ENCODE data around the gene AGK.
"Not testable (repeated sequence)": the region's sequence is repeated elsewhere in the genome, so short reads cannot be mapped to it uniquely, and the experiment has no call there.

Gene AGK

DNA sequence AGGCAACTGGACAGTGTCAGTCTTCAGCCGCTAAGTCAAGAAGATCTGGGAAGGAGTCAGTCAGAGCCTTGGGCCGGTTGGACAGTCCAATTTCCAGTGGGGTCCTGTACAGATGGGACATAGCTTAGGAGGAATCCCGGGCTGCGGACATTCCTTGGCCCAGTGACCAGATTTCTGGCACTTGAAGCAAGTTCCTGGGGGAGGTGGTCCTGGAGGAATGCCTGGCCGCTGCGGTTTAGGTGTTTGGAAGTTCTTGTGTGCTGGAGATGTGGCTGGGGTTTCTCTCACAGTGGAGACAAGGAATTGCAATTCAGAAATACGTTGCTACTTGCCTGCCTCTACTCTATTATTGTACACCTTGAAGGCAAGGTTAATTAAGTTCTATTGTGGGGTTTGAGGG lies 30.9 kb downstream of the AGK start:
- H3K4me3 ChIP-seq (ENCODE audit: low read depth, low read length); DNase-seq (ENCODE audit: low read depth): not testable (repeated sequence)

DNA sequence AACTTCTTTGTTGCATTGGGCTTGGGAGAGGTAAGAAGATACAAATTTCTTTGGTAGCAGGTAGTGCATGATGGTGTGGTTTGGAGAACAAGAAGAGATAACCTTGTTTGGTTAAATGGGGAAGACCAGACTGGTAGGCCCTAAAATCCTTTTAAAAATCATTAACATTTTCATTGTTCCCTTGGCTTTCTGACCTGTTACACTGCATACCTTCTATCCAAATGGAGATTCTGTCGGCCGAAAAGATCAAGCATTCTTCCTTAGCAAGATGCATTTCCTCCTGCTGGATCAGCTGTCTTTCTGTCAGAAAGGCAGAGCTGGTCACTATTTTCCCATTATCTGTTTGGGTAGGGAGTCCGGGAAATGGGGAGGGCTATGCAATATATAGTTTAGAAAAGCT lies 33.7 kb downstream of the AGK start:
- DNase-seq (ENCODE audit: low read depth), result no peak
- H3K4me3 ChIP-seq (ENCODE audit: low read depth, low read length), result no peak overlapping the region

DNA sequence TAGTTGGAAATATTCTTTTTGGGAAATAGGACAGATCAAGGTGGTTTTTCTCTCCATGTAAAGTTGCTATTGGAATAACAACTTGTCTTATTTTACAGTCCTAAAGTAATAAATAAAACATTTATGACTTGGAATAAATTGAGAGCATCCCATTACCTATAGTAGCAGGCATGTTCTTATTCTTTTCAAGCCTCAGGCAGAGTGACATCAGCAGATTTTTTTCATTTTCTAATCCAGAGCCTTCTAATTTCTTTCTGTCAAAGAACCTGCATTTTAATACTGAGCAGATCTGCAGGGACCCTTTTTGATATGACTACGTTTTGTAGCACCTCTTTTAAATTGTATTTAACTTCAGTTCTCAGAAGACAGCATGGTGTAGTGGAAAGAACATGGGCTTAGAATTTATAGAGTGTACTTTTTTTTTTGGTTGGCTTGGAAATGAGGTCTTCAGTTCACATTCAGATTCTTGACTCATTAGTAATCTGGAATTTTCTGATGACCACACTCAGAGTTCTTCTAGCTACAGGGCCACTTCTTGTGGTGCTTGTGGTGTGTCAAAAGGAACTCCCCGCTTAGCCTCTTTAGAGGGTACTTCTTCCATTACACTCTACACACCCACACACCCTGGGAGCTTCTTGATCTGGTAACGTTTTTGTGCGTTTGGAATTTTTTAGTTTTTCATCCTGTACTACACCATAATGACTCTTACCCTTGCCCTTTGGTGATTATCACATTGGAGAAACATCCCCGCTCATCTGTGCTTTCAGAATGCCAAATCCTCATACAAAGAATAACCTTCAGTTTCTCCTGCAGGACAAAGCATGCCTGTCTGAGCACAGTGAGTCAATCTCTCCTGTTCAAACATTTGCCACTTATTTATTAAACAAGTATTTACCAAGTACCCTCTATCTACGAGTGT lies 34.6 kb downstream of the AGK start:
- no peak overlapping the region for H3K4me3 ChIP-seq (ENCODE audit: low read depth, low read length)
- DNase-seq (ENCODE audit: low read depth), result peak; percentile 91

DNA sequence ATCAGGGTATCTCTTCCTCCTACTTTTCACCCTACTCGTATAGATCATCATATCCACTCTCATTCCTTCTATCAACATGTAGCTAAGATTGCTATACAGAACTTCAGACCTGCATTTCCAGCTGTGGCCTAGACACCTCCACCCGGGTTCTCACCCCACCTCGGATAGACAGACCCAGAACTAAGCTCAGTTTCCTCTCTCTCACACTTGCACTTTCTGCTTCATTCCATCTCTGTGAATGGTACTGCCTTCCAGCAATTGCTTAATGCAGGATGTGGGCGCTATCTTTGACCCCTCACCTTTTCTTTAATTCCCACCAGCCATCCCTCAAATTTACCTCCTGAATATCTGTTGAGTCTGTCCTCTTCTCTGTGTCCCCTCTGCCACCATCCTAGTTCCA lies 35.7 kb downstream of the AGK start:
- no peak overlapping the region for H3K4me3 ChIP-seq (ENCODE audit: low read depth, low read length)
- DNase-seq (ENCODE audit: low read depth), result no peak

DNA sequence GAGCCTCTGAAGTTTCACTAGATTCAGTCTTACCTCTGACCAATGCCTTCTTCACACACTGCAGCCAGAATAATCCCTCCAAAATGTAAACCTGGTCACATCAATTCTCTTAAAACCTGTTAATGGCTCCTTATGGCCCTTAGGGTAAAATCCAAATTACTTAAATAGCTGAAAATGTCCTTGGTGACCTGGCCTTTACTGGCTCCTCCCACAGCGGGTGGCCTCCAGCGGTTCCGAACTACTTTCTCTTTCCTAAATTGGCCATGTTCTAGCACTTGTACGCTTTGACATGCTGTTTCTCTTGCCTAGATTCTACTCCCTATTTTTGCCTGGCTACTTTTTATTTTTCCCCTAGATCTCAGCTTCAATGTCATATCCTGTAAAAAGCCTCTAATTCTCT lies 36.1 kb downstream of the AGK start:
- no peak overlapping the region for H3K4me3 ChIP-seq (ENCODE audit: low read depth, low read length)
- DNase-seq (ENCODE audit: low read depth), result no peak

DNA sequence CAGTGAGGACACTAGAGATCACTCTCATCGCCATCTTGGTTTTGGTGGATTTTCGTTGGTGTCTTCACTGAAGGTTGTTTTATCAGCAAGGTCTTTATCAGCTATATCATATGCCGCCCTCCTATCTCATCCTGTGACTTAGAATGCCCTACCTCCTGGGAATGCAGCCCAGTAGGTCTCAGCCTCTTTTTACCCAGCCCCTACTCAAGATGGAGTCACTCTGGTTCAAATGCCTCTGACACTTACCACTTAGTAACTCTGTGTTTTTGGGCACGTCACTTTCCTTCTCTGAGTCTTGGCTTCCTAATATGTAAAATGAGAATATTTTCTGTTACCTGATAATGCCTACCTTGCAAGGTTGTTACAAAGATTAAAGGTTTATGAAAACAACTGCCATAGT lies 37.7 kb downstream of the AGK start:
- DNase-seq (ENCODE audit: low read depth), result no peak
- H3K4me3 ChIP-seq (ENCODE audit: low read depth, low read length), result no peak overlapping the region

DNA sequence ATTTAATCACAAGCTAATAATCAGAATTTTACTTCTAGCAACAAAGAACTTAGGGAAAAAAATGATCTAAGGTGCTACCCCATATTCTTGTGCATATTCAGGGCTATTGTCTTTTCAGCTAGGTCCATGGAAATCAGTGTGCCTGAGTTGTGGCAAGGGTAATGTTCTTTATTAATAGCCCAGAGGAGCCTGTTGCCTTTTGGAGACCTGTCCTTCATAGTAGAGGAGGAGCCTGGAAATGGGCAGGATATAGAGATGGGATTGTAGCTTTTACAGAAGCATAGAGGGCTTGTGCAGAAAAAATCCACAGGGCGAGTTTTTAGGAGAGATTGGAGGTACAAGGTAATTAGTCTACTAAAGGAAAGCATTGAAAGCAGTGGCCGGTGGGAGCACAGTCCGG lies 38.9 kb downstream of the AGK start:
- no peak for DNase-seq (ENCODE audit: low read depth)
- no peak overlapping the region for H3K4me3 ChIP-seq (ENCODE audit: low read depth, low read length)

DNA sequence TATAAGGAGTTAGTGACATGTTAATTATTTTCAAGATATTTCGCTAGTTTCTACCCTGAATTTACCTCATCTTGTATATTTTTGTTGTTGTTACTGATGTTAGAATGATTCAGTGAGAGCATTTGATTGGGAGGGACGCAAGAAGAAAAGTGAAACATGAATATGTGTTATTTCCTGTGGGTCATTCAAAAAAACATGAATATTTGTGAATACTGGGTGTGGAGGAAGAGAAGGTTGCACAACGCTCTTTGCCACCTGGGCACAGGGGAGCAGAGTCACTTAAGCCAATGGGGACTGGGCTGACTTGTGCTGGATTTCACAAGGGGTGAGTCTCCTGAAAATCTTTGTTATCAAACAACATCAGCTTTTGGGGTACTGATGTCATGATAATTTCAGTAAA lies 39.5 kb downstream of the AGK start:
- DNase-seq (ENCODE audit: low read depth), result no peak
- H3K4me3 ChIP-seq (ENCODE audit: low read depth, low read length), result no peak overlapping the region

DNA sequence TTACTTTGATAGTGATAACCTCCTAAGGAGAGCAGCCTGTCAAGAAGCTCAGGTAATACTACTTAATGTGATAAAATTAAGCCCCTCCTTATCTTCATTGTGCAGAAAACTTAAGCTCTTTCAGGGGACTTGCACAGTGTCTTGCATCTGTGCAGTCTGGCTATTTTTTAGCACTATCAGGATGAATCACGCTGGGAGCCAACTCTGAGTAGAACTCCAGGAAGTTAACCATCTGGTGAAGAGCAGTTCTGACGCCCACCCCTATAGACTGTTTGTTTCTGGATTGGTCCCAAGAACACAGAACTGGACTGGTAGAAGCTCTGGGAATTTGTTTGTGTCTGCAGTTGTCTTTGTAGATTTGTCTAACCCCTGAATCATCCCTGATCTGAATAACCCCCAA lies 41.9 kb downstream of the AGK start:
- DNase-seq (ENCODE audit: low read depth), result peak; percentile 70
- no peak overlapping the region for H3K4me3 ChIP-seq (ENCODE audit: low read depth, low read length)

DNA sequence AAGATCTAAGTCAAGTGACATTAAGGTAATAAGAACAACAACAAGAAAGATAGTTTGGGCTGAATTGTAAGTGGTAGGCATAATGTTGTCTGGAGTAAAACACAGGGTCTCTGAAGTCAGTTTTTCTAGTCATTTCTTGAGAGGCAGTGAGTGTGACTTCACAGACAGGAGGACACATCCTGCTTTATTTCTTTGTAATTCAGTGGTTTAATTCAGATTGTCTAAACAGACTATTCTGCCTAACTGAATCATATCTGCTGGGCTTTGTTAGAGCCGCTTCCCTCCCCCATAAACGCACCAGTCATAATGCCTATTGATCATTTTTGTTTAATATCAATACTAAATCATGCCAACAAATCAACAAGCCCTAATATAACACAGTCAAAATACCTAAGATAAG lies 46.8 kb downstream of the AGK start:
- H3K4me3 ChIP-seq (ENCODE audit: low read depth, low read length), result no peak overlapping the region
- no peak for DNase-seq (ENCODE audit: low read depth)

DNA sequence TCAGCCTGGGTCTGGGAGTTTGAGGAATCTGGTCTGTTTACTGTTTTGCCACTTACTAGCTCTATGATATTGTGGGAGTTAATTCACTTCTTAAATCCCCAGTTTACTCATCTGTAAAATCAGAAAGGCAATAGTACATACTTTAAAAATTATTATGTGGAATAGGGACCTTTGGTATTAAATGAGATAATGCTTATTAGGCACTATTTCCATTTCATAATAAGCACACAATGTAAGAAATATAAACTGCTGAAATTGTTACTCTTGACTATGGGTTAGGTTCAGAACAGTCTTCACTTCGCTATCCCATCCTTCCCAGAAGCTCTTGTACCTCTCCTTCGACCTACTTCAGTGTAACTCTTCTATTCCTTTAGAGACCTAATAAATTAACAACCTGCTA lies 47.2 kb downstream of the AGK start:
- no peak for DNase-seq (ENCODE audit: low read depth)
- no peak overlapping the region for H3K4me3 ChIP-seq (ENCODE audit: low read depth, low read length)

DNA sequence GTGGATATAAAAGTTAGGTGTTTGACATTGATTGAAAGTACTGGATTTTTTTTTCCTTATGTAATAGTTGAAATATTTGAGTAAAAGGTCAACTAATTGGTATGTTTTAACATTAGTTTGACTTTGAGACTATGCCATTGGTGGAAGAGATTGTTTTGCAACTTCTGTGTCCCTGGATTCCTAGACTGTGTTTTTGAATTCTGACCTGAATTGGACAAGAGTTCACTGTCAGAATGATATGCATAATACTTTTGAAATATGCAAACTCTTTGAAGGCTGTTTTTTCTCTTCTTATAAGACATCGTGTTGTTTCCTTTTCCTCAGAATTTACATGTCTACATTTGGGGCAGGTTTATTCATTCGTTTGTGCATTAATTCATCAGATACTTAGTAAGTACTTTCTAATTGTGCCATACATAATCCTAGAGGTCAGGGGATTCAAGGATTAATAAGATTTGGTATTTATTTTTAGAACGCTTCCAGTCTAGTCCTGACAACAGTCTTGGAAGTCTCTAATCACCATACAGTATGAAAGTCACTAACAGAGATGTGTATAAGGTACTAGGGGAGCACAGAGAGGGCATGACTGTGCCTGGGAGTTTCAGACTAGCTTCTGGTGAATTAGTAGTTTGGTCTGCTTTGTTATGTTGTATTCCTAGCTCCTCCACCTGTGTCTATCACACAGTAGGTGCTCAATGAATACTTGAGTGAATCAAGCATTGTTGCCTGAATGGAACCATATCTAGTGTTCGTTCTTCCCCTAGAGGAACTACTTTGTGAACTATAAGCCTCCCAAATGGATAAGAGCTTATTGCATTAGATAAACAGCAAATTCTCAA lies 49.2 kb downstream of the AGK start:
- no peak overlapping the region for H3K4me3 ChIP-seq (ENCODE audit: low read depth, low read length)
- DNase-seq (ENCODE audit: low read depth), result no peak

DNA sequence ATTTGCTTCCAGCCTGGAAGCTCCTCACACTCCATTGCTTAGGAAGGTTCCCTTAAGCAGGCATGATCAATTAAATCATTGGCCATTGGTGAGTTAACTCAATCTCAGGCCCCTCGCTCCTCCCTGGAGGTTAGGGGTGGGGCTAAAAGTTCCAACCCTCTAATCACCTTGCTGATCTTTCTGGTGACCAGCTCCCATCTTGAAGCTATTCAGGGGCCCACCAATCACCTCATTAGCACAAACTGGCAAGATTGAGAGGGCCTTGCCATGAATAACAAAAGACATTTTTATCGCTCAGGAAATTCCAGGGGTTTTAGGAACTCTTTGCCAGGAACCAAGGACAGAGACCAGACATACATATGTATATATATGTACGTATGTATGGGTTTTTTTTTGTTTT lies 58.4 kb downstream of the AGK start:
- H3K4me3 ChIP-seq (ENCODE audit: low read depth, low read length), result no peak overlapping the region
- DNase-seq (ENCODE audit: low read depth), result no peak

DNA sequence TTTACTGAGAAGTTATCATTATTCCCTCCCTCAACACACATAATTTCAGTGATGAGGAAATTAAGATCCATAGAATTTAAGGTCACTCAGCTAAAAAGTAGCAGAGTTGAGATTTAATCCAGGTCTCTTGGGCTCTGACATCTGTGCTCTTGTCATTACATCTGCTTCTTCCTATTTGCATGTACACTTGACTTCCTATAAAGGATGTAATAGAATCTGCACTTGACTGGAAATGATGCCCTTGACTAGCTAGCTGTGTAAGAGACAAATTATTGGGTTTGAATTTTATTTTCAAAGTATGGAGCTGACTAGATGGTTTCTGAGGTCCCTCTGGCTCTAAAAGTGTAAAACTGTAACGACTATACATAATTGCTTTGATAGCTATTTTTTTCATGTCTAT lies 59.5 kb downstream of the AGK start:
- H3K4me3 ChIP-seq (ENCODE audit: low read depth, low read length), result no peak overlapping the region
- no peak for DNase-seq (ENCODE audit: low read depth)

DNA sequence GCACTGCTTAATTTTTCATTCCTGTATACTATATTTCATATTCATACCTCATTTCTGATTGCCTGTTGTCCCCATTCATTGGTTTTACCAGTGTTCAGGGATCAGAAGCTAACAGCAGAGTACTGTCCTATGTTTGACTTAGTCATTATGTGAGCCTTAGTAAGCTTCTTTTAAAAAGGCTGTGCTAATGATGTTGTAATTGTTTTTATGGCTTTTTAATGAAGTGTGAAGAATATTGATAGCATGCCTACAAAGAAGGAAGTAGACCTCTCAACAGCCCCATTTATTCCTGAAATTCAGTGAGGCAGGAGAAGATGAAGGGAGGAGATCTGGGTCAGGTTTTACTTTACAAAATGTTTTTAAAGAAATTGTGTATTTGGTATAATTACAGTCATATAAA lies 61.7 kb downstream of the AGK start:
- no peak overlapping the region for H3K4me3 ChIP-seq (ENCODE audit: low read depth, low read length)
- DNase-seq (ENCODE audit: low read depth), result no peak

DNA sequence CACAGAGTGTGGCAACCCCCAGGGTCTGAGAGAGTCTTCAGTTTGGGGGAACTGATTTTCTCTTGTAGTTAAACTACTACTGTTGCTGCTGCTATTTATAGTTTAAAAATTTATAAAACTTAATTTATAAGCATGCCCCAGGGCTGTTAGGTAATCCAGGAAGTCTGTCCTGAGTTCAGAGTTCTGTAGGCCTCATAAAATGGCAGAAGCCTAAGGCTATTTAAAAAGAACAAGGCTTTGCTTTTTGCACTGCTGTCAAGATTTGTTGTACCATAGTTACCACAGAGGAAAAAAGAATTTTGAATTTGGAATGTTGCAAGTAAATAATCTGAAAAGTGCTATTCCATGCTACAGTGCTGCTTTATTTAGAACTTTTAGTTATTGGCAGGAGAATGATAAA lies 66.1 kb downstream of the AGK start:
- no peak for DNase-seq (ENCODE audit: low read depth)
- H3K4me3 ChIP-seq (ENCODE audit: low read depth, low read length), result no peak overlapping the region

DNA sequence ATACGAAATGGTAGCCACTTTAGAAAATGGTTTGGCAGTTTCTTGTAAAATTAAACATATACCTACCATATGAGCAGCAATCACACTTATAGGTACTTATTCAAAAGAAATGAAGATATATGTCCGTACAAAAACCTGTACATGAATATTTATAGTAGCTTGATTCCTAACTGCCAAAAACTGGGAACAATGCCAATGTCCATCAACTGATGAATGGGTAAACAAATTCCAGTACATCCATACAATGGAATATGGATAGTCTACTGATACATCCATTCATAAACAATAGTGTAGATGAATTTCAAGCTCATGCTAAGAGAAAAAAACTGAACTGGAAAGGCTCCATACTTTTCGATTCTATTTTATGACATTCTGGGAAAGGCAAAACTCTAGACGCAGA lies 68.5 kb downstream of the AGK start:
- no peak for DNase-seq (ENCODE audit: low read depth)
- H3K4me3 ChIP-seq (ENCODE audit: low read depth, low read length), result no peak overlapping the region

DNA sequence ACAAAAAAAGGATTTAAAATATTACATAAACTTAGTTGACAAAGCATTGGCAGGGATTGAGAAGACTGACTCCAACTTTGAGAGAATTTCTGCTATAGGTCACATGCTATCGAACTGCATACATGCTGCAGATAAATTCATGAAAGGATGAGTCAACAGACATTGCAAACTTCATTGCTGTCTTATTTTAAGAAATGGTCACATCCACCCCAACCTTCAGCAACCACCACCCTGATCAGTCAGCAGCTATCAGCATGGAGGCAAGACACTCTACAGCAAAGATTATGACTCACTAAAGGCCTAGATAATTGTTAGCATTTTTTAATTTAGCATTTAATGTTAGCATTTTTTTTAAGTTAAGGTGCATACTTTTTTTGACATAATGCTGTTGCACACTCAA lies 73.6 kb downstream of the AGK start:
- DNase-seq (ENCODE audit: low read depth), result no peak
- H3K4me3 ChIP-seq (ENCODE audit: low read depth, low read length), result no peak overlapping the region

DNA sequence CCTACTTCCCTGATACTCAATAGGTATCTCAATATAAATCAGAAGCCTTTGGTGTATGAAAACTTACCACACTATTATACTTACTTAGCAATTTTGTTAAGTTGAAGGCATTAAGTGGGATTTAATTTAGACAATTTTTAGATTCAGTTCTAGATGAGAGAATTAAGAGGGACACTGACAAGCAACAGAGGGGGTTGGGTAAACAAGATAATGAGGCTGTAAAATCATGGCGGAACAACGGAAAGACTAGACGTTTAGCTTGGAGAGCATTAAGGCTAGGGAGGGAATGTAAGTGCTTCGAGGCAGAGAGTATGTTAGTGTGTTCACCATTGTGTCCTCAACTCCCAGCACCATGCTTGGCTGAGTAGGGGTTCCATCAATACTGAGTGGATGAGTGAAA lies 79.4 kb downstream of the AGK start:
- H3K4me3 ChIP-seq (ENCODE audit: low read depth, low read length), result no peak overlapping the region
- DNase-seq (ENCODE audit: low read depth), result no peak

DNA sequence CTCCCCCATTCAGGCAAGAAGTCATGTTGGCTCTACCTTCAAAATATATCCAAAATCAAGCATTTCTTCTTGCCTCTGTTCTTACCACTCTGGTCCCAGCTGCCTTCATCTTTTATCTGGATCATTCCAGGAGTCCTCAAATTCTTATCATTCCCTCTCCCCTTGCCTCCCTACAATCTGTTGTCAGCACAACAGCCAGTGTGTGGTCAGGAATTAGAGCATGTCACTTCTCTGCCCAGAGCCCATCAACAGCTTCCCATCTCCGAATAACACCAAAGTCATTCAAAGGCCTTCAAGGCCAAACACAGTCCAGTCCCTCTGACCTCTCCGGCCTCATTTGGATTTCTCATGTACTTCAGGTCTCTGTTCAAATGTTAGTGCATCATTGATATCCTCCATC lies 80.3 kb downstream of the AGK start:
- no peak overlapping the region for H3K4me3 ChIP-seq (ENCODE audit: low read depth, low read length)
- no peak for DNase-seq (ENCODE audit: low read depth)

DNA sequence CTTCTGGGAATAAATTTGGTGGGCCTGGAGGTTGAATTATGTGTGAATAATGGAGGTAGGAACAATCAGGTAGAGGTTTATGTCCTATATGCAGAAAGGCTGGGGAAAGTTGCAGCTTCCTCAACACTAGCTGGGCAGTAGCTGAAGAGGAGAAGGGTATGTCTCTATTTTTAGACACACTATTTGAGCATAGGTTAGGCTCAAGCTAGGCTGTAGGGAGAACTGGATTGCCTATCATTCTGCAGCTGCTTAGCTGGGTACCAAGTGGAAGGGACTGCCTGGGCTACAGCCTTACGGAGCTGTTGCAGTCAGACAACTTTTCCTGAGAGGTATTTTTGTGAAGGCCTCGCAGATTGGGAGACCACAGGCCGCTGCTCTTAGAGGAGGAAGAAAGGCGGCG lies 82.9 kb downstream of the AGK start:
- no peak overlapping the region for H3K4me3 ChIP-seq (ENCODE audit: low read depth, low read length)
- DNase-seq (ENCODE audit: low read depth), result no peak
